Tongue (tissue), 2 donors: ENCODE measurements around the gene C1R. TPM values are rescaled to one million over a fixed set of nuclear protein-coding genes. Genes with fewer than 3 reads are reported as not detected.
"Not testable (repeated sequence)": the region's sequence is repeated elsewhere in the genome, so short reads cannot be mapped to it uniquely, and the experiment has no call there.

Experiments used
- DNase-seq: peaks from one replicate; pipeline ENCODE4 v3.0.0-alpha.2; 2015
- total RNA-seq: library from RNA; depleted of rRNA; stranded (reverse); fragments of >200 nt; gene quantifications from one replicate; pipeline ENCODE4 v1.2.3, GENCODE V29; 2014

Gene C1R
- total RNA-seq, 1 donor from 2014 or later, result 100 TPM

DNA sequence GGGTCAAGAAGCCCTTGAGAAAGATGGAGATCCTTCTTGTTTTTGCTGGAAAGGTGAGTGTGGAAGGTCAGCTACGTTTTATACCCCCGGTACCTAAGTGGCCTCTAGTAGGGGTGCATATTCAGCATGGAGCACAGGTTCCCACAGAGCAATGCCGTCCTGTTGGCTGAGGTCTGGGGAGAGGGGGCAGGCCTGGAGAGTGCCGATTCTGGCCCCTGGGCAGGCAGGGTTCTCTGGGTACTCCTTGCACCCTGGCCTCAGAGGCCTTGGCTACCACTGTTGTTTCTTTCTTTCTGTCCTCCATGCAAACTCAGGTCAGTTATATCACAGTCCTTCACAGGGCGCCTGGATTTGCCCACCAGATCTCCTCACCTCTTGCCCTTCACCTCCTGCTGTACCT lies 27.9 kb upstream of the C1R start:
- DNase-seq, result no peak

DNA sequence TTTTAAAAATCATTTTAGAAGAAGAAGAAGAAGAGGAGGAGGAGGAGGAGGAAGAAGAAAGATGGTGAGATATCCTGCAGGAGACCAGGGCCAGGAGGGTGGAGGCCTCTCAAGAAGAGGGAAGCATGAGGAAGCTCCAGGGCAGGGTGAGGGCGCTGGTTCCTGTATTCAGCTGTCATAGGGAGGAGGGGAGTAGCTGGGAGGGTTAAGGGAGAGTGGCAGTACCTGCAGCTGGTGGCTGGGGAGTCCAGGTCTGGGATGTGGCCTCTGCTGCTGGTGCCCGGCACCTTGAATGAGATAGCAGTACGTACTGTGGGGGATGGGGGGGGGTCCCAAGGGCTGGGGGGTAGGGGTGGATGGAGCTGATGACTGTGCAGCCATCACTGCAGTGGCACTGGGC lies 26.6 kb upstream of the C1R start:
- no peak for DNase-seq

DNA sequence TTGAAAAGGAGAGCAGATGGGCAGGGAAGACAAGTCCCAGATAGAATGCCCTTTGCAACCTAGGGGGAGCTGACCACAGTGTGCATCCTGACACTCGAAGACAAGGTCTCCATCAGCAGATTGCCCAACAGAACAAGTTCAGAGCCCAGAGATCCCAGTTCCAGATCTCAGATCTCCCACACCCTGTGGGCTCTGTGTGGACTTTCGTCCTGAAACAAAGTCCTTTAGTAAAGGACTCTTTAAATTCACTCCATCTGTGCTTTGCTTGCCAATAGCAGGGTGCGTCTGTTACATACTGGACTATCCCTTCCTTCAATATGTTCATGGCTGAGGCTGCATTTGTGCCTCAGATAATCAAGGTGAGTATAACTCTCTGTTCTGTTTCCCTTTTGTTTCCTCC lies 25.4 kb upstream of the C1R start:
- DNase-seq, result no peak

DNA sequence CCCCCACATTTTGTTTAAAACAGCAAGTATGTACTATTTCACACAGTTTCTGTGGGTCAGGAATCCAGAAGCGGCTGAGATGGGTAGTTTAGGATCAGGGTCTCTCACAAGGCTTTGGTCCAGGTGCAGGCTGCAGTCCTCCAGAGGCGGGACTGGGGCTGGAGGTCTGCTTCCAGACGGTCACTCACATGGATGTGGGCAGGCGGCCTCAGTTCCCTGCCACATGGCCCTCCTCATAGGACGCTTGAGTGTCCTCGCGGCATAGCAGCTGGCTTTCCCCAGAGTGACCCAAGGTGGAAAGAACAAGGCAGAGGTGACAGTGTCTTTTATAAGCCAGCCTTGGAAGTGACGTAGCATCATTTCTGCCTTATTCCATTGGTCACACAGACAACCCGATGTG lies 24.7 kb upstream of the C1R start:
- no peak for DNase-seq

DNA sequence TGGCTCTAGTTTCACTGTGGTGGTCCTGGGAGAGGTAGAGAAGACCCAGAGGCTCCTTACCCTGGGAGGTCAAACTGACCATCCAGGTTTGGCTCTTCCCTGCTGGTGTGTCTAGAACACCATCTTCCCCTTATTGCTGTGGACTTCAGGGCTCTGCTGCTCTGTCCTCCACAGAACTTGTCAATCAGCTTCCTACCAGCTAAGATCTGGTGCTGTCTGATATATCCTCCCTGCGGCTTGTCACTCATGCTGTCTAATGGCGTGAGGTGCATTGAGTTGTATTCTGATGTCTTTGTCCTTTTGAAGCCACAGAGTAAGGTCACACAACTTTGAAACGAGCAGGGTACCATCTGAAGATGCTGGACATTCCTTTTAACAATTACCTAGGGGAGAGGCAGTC lies 24.0 kb upstream of the C1R start:
- DNase-seq, result no peak

DNA sequence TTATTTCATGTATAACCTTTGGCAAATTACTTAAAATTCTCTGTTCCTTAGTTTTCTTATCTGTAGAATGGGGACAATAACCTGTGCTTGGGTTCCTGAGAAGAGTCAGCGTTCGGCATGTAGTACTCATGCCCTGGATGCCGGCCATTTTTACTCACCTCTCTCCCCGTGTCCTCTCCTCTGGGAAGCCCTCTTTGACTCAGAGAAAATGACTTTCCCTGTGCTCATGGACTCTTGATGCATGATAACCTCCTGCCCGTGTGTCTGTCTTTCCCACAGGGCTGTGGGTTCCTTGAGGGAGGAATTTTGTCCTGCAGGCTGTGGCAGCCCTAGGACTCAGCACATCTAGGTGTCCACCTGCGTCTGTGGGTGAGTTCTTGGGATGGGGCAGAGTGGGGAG lies 22.6 kb upstream of the C1R start:
- no peak for DNase-seq

DNA sequence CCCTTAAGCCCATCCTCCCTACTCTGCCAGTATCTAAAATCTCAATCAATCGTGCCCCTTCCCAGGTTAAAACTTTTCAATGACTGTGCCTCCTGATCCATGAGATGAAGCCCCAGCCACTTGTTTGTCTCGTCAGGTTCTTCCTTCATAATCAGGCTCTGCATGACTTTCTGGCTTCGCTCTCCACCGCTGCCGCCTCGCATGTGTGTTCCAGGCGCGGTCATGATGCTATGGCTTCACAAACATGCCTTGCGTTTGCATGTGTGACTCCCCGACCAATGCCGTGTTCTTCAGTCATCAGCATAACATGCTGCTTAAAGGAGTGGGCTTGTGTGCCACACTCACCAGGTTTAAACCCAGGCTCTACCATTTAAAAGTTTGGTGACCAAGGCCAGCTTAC lies 21.8 kb upstream of the C1R start:
- DNase-seq, result no peak

DNA sequence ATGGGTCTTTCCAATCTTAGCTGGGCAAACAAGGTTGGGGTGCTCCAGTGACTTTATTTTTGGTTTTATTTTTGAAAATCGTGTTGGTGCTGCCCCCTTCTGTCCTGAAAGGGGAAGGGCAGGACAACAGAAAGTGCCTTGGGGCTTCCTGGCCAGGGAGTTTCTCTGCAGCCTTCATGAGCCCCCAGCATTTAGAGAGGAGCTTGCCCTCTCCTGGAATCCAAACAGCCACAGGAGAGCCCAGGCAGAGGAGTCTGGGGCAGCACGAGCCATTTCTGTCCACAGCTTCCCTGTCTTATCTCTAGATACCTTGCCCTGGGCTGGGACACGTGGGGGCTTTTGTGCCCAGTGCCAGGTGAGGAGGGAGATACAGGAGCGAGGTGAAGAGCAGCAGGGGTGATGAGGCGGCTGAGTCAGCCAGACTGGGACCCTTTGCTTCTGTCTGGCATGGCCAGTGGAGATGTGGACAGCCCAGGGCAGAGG lies 21.2 kb upstream of the C1R start:
- DNase-seq, result peak; percentile 64

DNA sequence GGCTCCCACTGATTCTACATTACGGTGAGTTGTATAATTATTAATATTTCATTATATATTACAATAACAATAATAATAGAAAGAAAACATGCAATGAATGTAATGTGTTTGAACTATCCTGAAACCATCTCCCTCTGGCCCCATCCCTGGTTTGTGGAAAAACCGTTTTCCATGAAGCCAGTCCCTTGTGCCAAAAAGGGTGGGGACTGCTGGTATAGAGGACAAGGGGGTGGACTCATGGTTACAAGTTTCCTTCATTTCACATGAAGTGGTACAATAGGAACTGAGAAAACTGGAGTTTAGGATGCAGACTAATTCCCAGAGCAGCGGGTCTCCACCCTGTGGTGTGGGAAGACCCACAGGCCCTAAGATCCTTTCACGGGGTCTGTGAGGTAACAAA lies 19.8 kb upstream of the C1R start:
- peak; percentile 48 for DNase-seq

DNA sequence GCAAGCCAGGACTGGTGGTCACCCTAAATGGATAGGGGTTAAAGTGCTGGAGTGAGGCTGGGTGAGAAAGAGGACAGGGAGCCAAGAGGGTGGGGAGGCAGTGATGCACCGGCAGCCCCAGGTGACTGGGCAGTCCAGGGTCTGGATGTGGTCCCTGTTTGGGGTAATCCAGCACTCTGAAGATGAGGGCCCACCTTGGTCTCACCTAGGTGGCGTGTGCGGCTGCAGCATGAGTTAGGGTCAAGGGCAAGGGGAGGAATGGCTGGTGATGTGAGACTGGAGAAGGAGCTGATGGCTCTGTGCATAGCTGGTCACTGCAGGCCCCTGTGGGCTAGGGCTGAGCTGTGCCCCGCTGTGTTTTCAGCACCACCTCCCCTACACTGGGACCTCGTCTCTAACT lies 18.4 kb upstream of the C1R start:
- no peak for DNase-seq

DNA sequence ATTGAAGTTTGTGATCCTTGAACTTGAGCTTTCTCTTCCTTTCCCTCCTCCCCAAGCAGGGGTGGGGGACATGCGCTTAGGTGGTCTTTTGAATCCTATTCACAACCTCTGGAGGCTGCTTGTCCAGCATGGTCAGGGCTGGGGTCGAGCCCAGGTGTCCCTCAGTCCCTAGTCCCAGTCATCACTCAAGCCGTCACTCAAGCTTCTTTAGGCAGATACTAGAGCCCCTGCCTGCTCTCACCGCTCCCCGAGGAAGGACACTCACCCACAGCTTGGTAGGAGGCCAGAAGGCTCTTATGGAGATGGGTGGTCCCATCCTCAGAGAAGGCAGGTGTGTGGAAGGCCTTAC lies 17.3 kb upstream of the C1R start:
- DNase-seq, result no peak

DNA sequence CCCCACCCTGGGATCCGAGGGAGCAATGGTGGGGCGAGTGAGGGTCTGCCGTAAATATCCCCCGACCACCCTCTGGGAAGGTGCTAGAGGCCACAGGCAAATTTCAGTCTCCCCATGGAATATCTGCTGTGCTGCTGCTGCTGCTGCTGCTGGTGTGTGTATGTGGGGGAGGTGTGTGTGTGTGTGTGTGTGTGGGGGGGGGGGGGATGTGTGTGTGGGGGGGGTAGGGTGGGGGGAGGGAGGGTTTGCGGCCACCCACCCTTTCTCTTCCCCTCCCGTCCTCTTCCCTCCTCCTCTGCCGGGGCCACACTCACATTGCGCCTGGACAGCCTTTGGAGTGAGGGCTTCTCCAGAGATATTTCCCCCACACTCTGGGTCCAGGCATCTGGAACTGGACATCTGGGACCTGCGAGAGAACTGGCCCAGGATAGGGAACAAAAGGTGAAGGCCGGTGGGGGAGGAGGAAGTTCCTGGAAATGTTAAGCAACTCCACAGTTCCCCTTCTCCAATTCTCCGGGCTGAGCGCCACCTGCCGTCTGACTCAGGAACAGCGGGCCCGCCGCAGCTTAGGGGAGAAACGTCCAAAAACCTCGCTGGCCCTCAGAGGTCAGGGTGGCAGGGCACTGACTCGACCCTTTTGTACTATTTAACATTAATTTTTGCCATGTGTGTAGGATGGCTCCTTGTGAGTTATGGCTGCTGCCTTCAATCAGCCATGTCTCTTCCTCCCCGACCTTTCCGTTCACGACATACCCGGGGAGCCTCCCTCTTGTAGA lies 16.7 kb upstream of the C1R start, which contains the start of gene C1RL:
TSS of gene C1RL (minus strand) at position 419 of the 776 bp plus-strand sequence. CDS start at position 385, 34 bp downstream.
- peak; percentile 94 for DNase-seq

DNA sequence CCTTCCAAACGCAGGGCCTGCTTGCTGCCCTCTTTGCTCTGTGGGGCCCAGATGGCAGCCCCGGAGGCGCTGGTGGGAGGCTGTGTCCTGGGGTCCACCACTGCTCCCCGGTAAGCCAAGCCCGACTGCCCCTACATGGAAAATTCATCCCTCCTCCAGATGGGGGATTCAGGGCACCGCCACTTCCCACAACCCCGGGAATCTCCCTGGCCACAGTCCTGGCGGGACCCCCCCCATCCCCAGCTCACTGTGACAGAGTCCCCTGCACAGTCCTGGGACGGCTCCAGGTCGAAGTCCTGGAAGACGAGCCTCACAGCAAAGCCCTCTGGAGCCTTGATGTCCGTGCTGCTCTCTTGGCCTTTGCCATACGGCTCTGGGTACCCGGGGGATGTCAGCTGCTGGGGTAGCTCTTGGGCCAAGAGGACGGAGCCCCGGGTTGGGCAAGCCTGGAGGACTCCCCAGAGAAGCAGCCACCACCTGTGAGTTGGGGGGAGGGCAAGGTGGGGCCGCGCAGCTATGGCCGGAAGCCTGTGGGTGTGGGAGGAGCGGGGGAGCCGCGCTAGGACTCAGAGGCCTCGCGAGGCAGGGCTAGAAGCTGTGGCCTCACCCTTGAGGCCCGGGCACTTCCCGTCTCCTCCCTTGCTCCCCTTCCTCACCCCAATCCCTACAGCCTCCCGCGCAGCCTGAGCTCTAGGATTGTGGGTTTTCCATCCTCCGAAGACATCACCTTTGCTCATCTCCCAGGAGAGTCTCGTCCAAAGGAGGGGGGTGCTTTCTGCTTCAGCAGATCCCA lies 16.0 kb upstream of the C1R start:
- DNase-seq, result peak; percentile 78

DNA sequence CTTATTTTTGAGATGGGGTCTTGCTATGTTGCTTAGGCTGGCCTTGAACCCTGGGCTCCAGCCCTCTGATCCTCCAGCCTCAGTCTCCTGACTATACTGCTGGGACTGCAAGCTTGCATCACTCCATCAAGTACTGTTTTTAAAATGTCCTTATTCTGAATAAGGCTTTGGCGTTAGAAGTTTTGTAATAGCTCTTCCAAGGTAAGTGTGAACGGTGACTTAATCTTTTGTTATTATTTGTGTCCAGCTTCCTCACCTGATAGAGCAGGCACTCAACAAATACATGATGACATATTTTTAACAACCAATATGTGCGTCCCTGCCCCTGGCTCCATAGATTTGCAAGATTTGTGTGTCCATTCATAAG lies 15.4 kb upstream of the C1R start:
- no peak for DNase-seq

DNA sequence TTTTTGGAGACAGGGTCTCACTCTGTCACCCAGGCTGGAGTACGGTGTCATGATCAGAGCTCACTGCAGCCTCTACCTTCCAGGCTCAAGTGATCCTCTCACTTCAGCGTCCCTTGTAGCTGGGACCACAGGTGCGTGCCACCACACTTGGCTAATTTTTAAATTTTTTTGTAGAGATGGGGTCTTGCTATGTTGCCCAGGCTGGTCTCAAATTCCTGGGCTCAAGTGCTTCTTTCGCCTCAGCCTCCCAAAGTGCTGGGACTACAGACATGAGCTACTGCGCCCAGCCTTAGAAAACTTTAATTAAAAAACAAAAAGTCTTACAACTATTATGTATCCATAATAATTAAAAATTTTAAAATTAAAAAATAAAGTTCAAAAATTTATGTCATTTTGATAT lies 14.9 kb upstream of the C1R start:
- DNase-seq, result not testable (repeated sequence)

DNA sequence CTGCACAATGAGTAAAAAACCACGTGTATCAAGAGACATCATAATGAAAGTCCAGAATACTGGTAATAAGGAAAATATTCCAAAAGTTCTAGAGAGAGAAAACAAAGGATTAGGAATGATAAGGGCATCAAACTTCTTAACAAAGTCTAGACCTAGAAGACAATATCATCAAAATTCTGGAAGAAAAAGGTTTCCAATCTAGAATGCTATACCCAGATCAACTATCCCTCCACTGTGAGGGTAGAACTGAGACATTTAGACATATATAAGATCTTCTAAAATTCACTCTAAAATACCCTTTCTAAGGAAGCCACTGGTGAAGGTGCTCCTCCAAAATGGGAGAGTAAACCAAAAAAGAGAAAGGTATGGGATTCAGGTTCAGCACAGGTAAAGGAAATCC lies 13.8 kb upstream of the C1R start:
- no peak for DNase-seq

DNA sequence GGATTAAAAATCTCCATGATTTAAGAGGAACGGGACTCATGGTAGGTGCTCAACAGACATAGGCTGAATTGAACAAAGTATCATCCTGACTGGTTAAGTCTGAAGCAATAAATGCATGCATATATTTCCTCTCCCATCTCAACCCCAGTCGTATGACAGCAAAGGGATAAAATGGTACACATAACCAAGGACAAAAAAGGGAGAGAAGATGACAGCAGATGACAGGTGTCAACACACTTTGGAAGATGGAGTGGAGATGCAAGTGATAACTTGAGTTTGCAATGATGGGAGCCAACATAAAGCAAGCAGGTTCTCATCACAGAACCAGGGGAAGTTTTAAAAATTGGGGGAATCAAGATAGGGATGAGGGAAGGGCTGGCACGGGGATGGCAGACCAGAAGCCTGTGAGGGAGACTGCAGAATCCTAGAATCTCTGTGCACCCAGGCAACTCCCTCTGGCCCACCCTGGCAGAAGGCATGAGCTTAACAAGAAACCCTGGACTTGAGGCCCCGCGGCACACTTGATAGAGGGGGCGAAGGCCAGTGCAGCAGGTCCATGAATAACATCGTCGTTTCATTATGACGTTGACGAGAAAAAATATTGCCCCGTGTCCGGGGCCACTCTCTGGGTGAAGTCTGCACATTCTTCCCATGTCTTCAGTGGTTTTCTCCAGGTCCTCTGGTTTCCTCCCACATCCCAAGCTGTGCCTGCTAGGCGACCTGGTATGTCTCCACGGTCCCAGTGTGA lies 11.8 kb upstream of the C1R start:
- DNase-seq, result no peak

DNA sequence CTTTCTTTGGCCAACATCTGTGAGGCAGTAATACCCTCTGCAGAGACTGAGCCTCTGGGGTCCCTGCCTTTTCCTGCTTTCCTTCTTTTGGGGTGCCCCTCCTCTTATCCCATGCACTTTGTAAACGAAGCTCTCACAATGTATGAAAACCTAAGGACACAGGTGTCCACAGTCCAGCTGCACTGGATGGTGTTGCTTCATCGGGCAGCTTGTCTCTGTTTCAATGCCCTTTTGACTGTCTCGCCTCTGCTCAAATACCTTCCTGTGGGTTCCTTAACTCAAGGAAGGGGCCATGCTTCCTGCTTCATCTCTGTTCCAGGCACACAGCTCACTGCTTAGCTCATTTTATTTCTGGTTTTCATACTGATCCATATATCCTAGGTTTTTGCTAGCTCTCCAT lies 10.3 kb upstream of the C1R start:
- DNase-seq, result no peak

DNA sequence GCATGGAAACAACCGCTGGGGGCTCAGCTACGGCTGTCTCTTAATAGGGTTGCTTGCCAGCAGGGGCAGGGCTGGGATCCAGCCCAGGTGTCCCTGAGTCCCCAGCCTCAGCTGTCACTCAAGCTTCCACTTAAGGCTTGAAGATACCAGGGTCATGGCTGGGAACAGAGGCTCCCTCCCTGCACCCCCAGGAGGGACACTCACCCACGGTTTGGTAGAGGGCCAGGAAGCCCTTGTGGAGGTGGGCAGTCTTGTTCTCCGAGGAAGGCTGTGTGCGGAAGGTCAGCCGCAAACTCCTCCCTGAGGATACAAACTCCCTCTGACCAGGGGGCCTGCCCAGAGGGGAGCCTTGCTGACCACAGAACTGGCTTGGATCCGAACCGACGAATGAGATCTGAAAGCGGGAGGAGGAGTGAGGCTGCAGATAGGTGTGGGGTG lies 9.5 kb upstream of the C1R start:
- DNase-seq, result no peak

DNA sequence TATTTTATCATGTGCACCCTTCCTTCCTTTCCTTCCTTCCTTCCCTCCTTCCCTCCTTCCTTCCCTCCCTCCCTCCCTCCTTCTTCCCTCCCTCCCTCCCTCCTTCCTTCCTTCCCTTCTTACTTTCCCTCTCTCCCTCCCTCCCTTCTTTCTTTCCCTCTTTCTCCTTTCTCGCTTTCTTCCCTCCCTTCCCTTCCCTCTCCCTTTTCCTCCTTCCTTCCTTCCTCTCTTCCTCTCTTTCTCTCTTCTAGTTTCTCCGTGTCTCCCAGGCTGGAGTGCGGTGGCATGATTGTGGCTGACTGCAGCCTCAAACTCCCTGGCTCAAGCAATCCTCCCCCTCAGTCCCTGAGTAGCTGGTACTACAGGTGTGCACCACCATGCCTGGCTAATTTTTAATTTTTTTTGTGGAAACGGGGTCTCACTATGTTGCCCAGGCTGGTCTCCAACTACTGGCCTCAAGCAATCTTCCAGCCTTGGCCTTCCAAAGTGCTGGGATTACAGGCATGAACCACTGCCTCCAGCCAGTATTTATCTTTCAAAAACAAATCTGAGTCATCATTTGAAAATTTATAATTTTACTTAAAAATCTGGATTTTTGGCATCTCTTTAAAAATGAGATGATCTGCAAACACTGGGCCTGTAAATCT lies 8.9 kb upstream of the C1R start:
- DNase-seq, result no peak

DNA sequence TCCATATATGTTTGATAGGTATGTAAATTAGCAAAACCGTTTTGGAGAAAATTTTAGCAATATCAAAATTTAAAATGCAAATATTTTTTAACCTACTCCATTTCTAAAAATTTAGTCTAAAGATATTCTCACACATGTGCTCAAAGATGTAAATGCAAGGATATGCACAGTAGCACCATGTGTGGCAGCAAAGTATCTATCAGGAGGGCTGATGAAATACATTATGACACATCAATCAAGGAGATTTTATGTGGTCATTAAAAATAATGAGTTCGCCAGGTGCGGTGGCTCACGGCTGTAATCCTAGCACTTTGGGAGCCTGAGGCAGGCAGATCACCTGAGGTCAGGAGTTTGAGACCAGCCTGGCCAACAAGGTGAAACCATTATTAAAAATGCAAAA lies 8.0 kb upstream of the C1R start:
- no peak for DNase-seq

DNA sequence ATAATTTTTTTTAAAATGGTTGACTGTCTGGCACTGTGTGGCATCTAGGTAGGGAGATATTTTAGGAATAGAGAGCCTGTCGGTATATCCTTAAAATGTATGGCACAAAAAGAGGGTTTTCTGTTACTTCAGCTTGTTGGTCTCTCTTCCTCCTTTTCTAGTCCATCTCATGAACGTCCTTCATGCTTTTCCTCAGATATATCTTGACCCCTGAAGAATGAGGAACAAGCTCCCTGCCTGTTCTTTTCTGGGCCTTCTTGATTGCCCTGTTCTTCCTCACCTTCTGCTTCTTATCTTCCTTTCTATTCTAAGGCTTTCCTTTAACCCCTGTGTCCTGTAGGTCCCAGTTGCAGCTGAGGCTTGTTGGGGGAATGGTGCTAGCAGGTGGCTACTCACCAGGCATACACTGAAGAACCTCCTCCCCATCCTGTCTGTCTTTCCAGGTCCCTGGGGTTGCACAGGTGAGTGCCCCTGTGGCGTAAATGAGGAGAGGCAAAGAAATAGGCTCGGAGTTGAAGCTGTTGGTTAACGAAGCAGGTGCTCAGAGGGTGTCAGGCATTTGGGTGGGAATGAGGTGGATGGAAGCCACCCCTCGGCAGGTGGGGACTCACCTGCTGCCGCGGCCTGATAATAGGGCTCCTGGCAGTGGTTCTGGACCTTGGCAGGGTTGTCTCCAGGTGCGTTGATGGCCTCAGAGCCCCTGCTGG lies 7.2 kb upstream of the C1R start:
- no peak for DNase-seq
